NCI-H2107 treated with DMSO at 0.1 percent for 48 hours (cell line): Measurements from ENCODE around the gene PTGFRN.
"Not testable (repeated sequence)": the region's sequence is repeated elsewhere in the genome, so short reads cannot be mapped to it uniquely, and the experiment has no call there.

Experiments
- DNase-seq: peaks from one replicate; lab custom pipeline; 2025; ENCODE audit not compliant: unreplicated experiment; lab: John Stamatoyannopoulos, UW

The PTGFRN gene

DNA sequence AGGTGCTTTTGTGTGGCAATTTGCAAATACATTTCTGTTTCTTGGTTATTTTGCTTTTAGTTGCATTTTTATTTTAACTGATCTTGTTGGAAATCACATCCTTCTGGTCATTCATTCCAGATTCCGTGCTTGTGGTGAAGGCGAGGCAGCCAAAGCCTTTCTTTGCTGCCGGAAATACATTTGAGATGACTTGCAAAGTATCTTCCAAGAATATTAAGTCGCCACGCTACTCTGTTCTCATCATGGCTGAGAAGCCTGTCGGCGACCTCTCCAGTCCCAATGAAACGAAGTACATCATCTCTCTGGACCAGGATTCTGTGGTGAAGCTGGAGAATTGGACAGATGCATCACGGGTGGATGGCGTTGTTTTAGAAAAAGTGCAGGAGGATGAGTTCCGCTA is 57.1 kb downstream of the PTGFRN start:
- no peak for DNase-seq

DNA sequence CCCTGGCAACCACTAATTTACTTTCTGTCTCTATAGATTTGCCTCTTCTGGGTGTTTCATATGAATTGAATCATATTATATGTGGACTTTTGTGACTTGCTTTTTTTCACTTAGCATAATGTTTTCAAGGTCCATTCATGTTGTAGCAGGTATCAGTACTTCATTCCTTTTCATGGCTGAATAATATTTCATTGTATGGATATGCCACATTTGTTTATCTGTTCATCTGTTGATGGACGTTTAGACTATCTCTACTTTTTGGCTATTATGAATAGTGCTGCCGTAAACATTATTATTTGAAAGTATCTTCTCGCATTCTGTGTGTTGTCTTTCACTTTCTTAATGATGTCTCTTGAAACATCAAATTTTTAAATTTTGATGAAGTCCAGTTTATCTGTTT is 59.0 kb downstream of the PTGFRN start:
- DNase-seq, result no peak

- DNase-seq, result no peak
These were observed 61.6 kb downstream of the PTGFRN start for GRCh38 chr1:116971258-116971860.

- no peak for DNase-seq
These were observed 62.4 kb downstream of the PTGFRN start for GRCh38 chr1:116971965-116972673.

- no peak for DNase-seq
These were observed 62.9 kb downstream of the PTGFRN start for GRCh38 chr1:116972674-116973030.

GRCh38 chr1:116980309-116980708 is 70.6 kb downstream of the PTGFRN start:
- not testable (repeated sequence) for DNase-seq

- no peak for DNase-seq
These were observed 71.9 kb downstream of the PTGFRN start for GRCh38 chr1:116981521-116982037.

GRCh38 chr1:116982319-116983004 is 72.7 kb downstream of the PTGFRN start:
- DNase-seq, result no peak

DNA sequence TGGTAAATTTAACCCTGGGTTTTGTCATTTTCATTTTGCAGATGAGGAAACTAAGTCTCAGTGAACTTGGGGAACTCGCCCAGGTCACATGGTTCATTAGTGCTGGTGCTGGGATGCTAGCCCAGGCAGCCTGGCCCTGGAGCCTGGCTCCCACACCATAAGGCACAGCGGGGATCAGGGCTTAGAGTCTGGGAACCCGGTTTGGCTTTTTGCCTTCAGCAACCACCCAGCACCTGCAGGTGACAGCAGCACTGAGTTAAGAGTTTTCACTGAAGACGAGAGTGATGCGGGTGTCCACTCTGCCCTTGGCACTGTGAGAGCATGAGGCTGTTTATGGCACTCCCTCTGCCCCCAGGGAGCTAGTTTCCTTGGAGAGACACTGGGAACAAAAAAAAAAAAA is 73.4 kb downstream of the PTGFRN start:
- no peak for DNase-seq

DNA sequence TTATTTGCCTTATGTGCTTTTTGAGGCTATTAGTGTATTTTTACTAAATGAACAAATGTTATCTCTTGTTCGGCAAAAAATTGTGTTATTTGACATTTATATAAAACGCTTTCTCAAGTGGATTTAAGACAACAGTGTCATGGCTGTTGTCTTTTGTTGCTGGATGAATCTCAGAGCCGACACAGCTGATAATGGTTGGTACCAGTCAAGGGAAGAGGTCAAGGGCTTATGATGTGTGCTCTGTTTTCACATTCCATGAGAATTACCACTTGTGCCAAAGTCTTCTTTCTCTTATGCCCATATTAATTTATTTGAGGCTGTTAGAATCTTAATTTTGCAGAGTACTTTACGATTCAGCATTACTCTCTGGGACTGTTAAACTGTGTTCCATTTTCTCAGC is 74.0 kb downstream of the PTGFRN start:
- DNase-seq, result no peak

DNA sequence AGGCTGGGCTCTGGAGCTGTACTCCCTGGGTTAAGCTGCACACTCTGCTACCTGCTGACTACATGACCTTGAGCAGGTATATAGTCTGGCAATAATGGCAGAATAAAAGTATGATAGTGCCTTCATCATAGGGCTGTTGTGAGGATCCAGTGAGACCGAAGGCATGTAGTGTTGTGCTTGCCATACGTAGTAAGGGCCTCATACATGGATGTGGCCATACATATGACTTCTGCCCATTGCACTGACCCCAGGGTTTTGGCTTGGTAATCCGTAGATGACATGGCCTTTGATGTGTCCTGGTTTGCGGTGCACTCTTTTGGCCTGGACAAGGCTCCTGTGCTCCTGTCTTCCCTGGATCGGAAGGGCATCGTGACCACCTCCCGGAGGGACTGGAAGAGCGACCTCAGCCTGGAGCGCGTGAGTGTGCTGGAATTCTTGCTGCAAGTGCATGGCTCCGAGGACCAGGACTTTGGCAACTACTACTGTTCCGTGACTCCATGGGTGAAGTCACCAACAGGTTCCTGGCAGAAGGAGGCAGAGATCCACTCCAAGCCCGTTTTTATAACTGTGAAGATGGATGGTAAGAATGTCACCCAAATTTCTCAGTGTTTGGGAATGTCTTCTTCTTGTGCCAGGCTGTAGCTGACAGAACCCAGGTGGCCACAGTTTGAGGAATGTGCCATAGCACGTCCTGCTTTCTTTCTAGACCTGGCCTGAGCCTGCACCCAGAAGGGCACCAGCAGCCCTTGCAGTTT is 74.9 kb downstream of the PTGFRN start:
- no peak for DNase-seq

DNA sequence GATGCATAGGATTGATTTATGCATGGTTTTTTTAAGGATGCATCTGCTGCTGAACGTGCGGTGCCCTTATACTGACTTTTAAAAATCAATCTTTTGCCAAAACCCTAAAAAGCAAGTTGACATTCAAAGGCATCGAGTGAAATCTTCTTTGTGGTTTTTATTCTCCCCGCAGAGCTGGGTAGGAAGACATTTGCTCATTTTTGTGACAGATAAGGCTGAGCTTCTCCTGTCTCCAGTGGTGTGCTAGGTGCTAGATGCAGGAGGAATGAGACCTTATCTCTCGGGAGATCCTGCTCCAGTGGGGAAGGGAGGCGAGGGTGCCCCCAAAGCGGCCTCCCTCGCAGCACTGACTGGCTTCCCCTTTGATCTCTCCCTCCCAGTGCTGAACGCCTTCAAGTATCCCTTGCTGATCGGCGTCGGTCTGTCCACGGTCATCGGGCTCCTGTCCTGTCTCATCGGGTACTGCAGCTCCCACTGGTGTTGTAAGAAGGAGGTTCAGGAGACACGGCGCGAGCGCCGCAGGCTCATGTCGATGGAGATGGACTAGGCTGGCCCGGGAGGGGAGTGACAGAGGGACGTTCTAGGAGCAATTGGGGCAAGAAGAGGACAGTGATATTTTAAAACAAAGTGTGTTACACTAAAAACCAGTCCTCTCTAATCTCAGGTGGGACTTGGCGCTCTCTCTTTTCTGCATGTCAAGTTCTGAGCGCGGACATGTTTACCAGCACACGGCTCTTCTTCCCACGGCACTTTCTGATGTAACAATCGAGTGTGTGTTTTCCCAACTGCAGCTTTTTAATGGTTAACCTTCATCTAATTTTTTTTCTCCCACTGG is 76.9 kb downstream of the PTGFRN start:
- no peak for DNase-seq

GRCh38 chr1:116987256-116987555 is 77.5 kb downstream of the PTGFRN start:
- DNase-seq, result no peak

DNA sequence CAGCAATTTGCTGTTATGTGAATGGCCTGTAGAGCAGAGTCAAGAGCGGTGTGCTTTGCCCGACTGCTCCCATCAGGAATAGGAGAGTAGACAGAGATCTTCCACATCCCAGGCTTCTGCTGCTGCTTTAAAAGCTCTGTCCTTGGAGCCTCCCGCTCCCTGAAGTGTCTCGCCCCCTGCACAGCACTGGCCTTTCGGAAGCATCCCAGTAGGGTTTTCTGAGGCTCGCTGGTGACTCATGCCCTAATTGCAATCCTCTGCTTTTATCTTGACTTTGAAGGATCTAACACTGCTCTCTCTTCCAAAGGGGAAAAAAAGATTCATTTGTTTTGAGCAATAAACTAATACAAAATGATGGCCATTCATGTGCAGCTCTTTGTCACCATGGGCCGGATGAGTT is 78.5 kb downstream of the PTGFRN start:
- no peak for DNase-seq

DNA sequence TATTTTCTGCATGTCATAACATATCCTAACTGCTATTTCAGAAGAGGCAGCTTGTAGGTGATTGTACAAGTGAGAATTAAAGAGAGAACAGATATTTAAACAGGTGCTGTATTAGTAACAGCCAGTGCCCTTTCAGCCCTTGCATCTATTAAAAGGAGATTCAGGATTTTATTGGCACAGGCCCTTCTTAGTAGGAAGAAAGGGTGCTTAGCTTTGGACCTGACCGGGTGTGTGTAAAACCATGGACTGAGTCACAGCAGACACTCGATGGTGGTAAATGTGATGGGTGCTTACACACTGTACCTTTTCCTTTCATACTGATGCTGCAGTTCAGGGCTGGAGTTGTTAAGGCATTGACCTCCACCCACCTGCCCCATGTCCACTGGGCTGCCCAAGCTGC is 79.2 kb downstream of the PTGFRN start:
- no peak for DNase-seq

DNA sequence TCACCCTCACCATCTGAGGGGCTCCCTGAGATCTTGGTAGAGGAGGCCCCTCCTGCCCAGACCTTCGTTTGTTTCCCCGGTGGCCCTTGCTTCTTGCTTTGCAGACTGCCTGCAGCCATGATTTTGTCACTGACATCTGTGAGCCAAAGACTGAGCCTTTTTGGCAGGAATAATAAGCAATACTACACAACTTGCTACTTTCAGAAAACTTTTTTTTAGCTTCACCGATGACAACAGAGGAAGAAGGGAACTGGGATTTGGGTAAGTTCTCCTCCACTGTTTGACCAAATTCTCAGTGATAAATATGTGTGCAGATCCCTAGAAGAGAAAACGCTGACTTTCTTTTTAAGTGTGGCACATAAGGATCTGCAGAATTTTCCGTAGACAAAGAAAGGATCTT is 80.1 kb downstream of the PTGFRN start:
- DNase-seq, result no peak

DNA sequence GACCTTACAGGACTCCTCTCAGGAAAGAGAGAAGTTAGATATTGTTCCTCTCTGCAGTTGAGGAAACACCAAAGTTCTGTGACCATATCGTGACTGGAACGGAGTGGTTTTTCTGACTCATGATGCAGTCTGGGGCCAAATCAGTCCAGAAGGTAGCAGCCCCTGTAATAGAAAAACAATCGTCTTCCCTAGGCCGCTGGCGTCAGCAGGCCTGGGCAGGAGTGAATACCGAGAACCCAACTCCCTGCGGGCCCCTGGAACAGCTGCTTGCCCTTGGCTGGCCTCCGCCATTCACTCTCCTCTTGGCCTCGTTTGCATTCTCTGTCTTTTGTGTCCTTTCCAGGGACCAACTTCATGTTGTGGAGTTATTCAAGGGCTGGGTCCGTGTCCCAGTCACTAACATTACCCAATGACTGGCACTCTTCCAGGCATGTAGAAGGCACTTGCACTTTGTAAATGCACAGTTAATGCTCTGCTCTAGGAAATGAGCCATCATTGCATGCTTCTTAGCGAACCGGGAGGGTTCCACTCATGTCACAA is 81.0 kb downstream of the PTGFRN start:
- DNase-seq, result no peak

DNA sequence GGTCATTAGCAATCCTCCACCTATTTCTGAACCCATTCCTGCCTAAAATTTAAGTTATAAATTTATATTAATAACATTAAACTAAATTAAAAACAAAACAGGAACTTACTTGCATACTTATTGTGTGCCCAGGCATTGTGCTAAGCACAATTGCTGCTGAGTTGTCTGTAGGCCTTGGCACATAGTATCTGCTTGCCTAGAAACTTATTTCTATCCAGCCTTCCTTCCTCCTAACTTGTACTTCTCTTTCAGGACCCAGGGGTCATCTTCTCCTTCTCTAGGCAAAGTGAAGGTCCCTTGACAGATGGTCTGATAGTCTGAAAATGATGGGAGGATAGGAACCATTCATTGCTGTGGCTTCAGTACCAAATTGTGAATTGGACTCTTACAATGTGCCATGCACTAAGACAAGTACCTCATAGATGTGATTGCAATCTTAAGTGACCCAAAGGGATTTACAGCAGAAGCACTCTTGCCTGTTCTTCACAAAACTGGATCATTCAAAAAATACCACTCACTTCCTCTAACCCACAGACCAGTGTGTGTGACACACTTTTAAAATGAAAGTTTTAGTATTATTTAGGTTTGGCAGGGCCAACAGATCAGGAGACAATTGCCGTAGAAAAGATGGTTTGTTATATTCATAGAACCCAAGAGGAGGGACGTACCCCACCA is 81.6 kb downstream of the PTGFRN start:
- DNase-seq, result no peak

DNA sequence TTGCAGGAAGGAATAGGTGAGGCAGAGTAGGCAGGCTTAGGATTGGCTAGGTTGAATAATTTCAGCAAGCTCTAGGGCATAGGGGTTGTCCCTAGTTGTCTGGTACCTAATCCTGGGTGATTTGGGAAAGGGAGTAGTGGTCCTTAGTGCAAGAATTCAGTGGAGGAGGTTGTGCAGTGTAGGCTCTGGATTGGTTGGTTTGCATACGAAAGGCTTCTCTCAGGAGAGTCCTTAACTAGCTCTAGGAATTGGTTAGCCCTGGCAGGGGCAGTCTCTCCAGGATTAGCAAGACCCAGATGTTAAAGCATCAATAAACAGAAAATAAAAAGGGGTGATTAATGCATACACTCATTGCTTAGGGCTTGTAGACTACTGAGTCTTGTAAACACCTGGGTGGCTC is 82.2 kb downstream of the PTGFRN start:
- no peak for DNase-seq

GRCh38 chr1:116993286-116993685 is 83.6 kb downstream of the PTGFRN start:
- no peak for DNase-seq
